ENCODE data around the gene TSPAN9.
A peak's percentile ranks its signal among the peaks of the same experiment; 100 is the strongest.

The TSPAN9 gene, protein sequence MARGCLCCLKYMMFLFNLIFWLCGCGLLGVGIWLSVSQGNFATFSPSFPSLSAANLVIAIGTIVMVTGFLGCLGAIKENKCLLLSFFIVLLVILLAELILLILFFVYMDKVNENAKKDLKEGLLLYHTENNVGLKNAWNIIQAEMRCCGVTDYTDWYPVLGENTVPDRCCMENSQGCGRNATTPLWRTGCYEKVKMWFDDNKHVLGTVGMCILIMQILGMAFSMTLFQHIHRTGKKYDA

DNA sequence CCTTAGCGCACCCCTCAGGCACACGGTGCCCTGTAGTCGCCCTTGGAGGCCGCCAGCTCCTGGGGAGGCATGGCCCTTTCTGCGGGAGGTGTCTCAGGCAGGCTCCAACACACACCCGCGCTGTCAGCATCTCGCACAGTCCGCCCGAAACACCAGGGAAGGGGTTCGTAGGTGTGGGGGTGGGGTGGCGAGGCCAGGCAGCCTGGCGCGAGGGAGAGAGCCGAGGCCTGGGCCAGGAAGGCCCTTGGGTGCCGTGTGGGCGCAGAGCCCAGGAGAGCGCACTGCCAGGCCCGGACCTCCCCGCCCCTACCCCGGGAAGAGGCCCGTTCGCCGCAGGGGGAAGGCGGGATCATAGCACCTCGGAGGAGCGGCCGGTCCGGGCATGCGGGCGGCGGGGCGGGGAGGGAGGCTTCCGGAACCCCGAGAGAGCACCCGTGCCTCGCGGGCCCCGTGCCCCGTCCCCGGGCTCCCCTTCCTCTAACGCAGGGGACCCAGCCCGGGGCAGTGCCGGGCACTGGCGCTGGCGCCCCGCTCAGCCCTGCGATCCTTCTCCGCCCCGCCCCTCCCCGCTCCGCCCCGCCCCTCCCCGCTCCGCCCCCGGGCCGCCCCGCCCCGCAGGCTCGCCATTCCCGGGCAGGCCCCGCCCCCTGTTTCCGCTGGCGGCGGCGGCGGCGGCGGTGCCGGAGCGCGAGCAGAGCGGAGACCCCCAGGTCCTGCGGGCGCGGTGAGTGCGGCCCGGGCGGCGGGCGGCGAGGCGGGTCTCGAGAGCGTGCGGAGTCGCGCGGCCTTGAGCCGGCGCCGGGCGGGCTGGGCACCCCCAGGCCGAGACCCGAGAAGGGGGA is at the start of gene TSPAN9:
TSS of gene TSPAN9 (plus strand) at position 650 of the 842 bp plus-strand sequence. CDS start 123,815 bp downstream, outside the sequence.
- in situ Hi-C loops (cut with MboI; ENCODE audit: low sequenced_read_pairs) = no loop called here
- peak; percentile 29 to 84 for DNase-seq (ENCODE audit: low spot score in 2 of 2)
- no peaks in the 10 kb centered on the region for H3K9me3 ChIP-seq
- no peaks in the 10 kb centered on the region for H3K36me3 ChIP-seq (replicated peaks)
- peak within 1 kb of the TSS; percentile 62 for H3K4me3 ChIP-seq
- peaks cover 12% of the 10 kb centered on the region for H3K4me1 ChIP-seq
- H3K27me3 ChIP-seq (ENCODE audit: low read depth) = no peaks in the 10 kb centered on the region

DNA sequence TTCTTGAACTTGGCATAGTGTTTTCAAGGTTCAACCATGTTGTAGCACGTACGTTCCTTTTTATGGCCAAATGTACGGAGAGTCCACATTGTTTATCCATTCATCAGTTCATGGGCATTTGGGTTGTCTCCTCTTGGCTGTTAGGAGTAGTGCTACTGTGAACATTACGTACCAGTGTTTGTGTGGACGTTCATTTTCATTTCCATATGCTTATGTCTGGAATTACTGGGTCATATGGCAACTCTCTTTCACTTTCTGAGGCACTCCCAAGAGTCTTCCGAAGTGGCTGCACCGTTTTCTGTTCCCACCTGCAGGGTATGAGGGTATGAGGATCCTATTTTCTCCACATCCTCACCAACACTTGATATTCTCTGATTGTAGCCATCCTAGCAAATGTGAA is 49.1 kb upstream of the TSPAN9 start:
- in situ Hi-C loops (cut with MboI; ENCODE audit: low sequenced_read_pairs) = no loop called here
- peaks cover 45% of the 10 kb centered on the region for H3K36me3 ChIP-seq (replicated peaks)
- H3K27me3 ChIP-seq (ENCODE audit: low read depth) = no peaks in the 10 kb centered on the region
- no peak overlapping the region for H3K4me3 ChIP-seq
- no peak for DNase-seq (ENCODE audit: low spot score in 2 of 2)
- H3K4me1 ChIP-seq = no peaks in the 10 kb centered on the region
- no peaks in the 10 kb centered on the region for H3K9me3 ChIP-seq

DNA sequence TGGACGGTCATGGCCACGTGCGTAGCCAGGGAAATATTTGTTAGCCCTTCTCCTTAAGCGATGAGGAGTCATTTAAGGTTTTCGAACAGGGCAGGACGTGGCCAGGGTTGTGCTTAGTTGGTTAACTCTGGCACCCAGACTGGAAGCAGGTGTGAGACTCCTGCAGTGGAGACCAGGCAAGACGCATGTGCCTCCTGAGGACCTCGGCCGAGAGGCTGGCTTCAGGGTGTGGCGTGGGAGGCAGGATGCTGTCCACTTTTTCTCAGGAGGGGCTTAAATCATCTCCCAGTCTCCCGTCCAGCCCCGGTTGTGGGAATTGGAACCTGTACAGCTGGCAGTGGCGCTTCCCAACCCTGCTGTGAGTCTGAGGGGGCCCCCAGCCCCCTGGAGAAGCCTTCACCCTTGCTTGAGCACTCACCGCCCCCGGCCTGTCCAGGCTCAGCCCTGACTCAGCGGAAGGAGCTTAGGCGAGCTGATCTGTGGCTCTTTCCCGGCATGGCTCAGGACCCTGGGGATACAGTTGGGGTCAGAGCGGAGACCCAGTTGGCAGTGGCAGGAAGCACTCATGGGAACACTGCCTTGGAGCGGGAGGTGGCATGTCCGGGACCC is 46.3 kb upstream of the TSPAN9 start:
- in situ Hi-C loops (cut with MboI; ENCODE audit: low sequenced_read_pairs) = no loop called here
- H3K4me3 ChIP-seq = no peak overlapping the region
- DNase-seq (ENCODE audit: low spot score in 2 of 2) = no peak
- H3K9me3 ChIP-seq = no peaks in the 10 kb centered on the region
- no peaks in the 10 kb centered on the region for H3K27me3 ChIP-seq (ENCODE audit: low read depth)
- peaks cover 2% of the 10 kb centered on the region; the same call in 1 of the 2 replicates for H3K4me1 ChIP-seq
- H3K36me3 ChIP-seq (replicated peaks) = peaks cover 37% of the 10 kb centered on the region

DNA sequence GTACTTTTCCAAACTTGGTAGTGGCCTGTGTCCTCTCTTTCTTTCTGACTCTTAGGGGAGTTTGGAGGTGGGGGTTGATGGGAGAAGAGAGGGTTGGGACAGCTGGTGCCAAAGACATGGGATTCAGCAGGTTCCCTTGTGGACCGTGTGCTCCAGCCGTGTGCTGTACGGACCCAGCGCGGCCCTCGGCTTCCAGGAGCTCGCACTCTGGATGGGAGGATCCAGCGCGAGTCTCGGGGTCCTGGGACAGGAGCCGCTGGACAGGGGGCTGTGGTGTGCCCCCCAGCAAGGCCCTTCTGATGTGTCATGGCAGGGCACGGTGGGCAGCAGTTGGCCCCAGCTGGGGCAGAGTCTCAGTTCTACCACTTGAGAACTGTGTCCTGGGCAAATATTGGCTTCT is 45.0 kb upstream of the TSPAN9 start:
- no peak overlapping the region for H3K4me3 ChIP-seq
- in situ Hi-C loops (cut with MboI; ENCODE audit: low sequenced_read_pairs) = no loop called here
- H3K36me3 ChIP-seq (replicated peaks) = peaks cover 32% of the 10 kb centered on the region
- DNase-seq (ENCODE audit: low spot score in 2 of 2) = no peak
- no peaks in the 10 kb centered on the region for H3K9me3 ChIP-seq
- peaks cover 4% of the 10 kb centered on the region; the same call in 1 of the 2 replicates for H3K4me1 ChIP-seq
- H3K27me3 ChIP-seq (ENCODE audit: low read depth) = no peaks in the 10 kb centered on the region

DNA sequence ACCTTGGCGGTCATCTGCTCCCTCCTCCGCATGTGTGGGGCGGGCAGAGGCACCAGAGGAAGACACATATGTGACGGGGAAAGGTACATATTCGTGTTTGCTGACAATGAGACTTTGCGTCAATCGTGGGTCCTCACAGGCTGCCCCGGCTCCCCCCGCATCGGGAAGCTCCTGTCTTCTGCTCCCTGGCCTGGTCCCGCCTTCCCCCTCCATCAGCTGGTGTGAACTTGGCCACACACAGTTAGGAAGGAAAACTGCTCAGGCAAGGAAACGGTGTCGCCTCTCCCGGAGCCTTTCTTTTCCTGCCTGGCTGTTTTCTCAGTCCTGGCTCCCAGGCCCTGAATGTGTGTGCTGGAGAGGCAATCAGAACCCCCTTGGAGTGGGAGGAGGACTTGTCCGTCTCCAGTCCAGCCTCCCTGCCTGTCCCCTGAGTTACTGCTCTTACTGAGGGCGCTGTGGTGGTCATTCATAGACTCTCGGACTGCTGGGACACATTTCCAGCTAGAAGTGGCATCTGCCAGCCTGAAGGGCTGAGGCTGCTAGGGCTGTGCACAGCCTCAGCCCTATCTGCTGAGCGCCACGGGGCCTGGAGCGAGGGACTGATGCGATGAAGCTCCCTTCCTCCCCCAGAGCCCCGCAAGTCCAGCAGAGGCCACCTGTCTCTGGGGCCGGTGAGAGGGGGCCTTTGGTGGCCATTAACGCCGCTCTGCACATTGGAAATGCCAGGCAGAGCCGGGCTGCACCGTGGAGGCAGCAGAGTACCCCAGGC is 44.2 kb upstream of the TSPAN9 start:
- Histone ChIP-seq H3K9me3 (no peaks in the 10 kb centered on the region), H3K27me3 (ENCODE audit: low read depth) (no peaks in the 10 kb centered on the region), H3K36me3 (replicated peaks) (peaks cover 37% of the 10 kb centered on the region), H3K4me1 (peaks cover 4% of the 10 kb centered on the region; the same call in 1 of the 2 replicates), H3K4me3 (no peak overlapping the region)
- in situ Hi-C loops (cut with MboI; ENCODE audit: low sequenced_read_pairs) = no loop called here
- DNase-seq (ENCODE audit: low spot score in 2 of 2) = no peak

DNA sequence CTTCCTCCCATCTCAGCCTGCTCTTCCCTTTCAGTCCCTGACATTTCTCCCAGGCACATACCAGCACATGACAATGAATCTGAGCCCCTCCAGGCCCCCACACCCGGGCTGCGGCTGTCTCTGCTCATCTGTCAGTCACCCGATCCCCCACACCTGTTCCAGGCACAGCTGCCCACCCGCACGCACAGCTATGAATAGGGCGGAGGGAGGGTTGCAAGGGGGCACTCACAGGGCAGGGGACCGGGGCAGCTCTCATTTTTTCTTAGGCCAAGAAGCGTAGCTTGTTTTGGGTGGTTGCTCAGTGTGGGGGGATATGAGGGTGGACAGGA is 43.7 kb upstream of the TSPAN9 start:
- no peak overlapping the region for H3K4me3 ChIP-seq
- no peaks in the 10 kb centered on the region for H3K9me3 ChIP-seq
- DNase-seq (ENCODE audit: low spot score in 2 of 2) = no peak
- peaks cover 4% of the 10 kb centered on the region; the same call in 1 of the 2 replicates for H3K4me1 ChIP-seq
- in situ Hi-C loops (cut with MboI; ENCODE audit: low sequenced_read_pairs) = no loop called here
- H3K27me3 ChIP-seq (ENCODE audit: low read depth) = no peaks in the 10 kb centered on the region
- H3K36me3 ChIP-seq (replicated peaks) = peaks cover 38% of the 10 kb centered on the region

DNA sequence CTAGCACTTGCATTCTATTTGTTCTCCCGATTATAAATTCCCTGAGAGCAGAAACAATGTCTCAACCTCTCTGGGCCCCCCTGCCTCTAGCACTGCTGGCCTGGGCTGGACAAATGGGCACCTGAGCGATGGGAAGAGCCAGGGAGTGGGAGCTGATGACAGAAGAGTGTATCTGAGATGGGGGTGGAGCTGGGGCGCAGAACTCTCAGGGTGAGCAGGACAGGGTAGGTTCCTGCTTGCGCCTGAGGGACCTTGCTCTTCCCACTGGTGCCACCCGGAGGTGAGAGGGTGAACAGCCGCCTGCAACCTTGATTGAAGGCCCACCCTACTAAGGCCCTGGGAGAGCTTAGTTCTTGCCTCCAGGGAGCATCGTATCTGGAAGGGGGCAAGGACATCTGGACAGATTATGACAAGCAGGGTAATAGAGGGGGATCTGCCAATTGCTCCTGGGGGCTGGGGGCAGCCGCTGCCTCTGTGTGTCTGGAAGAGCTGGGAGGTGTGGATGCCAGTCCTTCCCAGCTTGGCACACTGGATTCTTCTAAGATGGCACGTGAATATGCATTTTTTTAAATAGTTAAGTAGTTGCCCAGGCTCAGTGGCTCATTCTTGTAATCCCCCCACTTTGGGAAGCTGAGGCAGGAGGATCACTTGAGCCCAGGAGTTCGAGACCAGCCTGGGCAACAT is 43.0 kb upstream of the TSPAN9 start:
- H3K4me1 ChIP-seq = peaks cover 4% of the 10 kb centered on the region; the same call in 1 of the 2 replicates
- H3K4me3 ChIP-seq = no peak overlapping the region
- no peaks in the 10 kb centered on the region for H3K27me3 ChIP-seq (ENCODE audit: low read depth)
- in situ Hi-C loops (cut with MboI; ENCODE audit: low sequenced_read_pairs) = no loop called here
- H3K36me3 ChIP-seq (replicated peaks) = peaks cover 43% of the 10 kb centered on the region
- no peaks in the 10 kb centered on the region for H3K9me3 ChIP-seq
- DNase-seq (ENCODE audit: low spot score in 2 of 2) = peak; percentile 40 to 83

DNA sequence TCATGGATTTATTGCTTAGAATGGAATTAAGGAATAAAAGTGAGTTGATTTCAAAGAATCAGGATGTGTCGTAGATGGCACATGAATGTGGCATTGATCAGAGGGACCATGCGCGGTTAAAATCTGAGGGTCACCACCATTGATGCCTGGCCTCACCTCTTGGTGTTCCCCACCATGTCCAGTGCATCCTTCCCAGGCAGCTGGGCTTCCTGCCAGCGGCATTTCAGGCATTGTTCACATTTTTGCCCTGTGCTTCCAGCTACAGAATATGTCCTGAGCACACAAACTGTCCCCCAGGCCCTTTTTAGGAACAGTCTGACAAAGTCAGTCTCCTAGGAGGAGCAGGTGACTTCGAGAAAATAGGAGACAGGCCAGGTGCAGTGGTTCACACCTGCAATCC is 42.0 kb upstream of the TSPAN9 start:
- Histone ChIP-seq H3K36me3 (replicated peaks) (peaks cover 44% of the 10 kb centered on the region), H3K4me1 (peaks cover 4% of the 10 kb centered on the region; the same call in 1 of the 2 replicates), H3K27me3 (ENCODE audit: low read depth) (no peaks in the 10 kb centered on the region), H3K9me3 (no peaks in the 10 kb centered on the region), H3K4me3 (no peak overlapping the region)
- in situ Hi-C loops (cut with MboI; ENCODE audit: low sequenced_read_pairs) = no loop called here
- DNase-seq (ENCODE audit: low spot score in 2 of 2) = no peak

DNA sequence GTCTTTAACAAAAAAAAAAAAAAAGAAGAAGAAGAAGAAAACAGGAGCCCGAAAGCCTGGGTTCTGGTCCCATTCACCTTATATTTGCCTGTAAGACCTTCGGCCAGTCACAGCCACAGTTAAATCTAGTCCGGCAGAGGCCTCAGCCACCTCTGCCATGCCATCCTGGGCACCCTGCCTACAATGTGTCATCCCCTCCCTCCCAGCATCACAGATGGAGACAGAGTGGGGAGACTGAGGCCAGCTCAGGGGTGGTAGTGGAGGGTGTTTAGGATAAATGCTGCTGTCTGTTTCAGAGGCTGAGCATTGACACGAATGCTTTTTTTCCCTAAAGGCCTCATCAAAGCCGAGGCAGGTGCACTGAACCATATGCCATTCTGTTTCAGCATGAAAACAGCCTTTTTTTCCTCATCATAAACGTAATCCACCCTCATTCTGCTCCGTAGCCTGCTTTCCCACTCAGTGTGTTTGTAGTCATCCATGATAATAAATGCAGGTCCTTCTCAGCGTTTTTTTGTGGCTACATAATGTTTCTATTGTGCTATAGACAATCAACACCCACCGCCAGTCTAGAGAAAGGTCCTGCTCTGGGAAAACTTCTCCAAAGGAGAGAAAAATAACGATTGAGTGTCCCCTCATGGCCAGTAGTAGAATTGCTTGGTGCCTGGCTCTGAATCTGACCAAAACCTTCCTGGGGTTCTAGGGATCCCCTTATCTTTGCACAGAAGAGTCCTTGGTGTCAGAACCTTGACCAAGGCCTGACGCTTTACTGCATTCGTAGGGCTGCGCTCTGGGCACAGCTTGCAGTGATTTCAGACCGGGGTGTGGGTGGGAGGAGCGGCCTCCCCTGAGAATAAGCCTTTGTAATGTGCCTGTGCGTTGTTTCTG is 41.1 kb upstream of the TSPAN9 start:
- peaks cover 48% of the 10 kb centered on the region for H3K36me3 ChIP-seq (replicated peaks)
- H3K4me1 ChIP-seq = peaks cover 4% of the 10 kb centered on the region; the same call in 1 of the 2 replicates
- in situ Hi-C loops (cut with MboI; ENCODE audit: low sequenced_read_pairs) = no loop called here
- H3K9me3 ChIP-seq = no peaks in the 10 kb centered on the region
- peak; percentile 36 to 49 for DNase-seq (ENCODE audit: low spot score in 2 of 2)
- H3K4me3 ChIP-seq = no peak overlapping the region
- H3K27me3 ChIP-seq (ENCODE audit: low read depth) = no peaks in the 10 kb centered on the region

DNA sequence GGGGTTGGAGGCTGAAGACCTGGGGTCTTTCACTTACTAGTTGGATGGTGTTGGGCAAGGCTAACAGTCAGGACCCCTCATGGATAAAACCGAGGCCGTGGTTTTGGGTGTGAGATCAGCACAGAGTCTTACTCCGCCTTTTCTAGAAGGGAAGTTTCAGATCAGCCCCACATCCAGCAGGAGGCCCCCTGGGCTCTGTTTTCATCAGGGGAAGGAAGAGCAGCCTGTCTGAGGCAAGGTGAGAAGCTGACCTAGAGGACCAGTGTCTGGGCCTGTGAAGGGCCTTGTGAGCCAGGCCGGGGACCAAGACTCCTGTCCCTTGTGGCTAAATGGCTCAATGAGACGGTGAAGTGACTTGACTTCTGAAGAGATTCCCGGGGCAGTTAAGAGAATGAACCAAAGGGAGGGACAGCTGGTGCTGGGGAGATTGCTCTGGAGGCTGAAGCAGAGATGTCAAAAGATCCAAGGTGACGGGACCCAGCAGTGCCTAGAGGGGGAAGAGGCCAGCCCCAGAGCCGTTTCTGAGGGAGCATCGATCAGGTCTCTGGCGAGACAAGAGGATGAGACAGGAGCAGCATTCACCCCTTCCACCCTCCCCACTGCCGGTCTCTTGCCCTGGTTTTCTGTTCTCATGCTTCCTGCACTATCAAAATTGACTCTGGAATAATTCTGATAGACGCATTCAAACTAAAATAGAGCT is 40.1 kb upstream of the TSPAN9 start:
- Histone ChIP-seq H3K27me3 (ENCODE audit: low read depth) (no peaks in the 10 kb centered on the region), H3K4me1 (peaks cover 4% of the 10 kb centered on the region; the same call in 1 of the 2 replicates), H3K36me3 (replicated peaks) (peaks cover 46% of the 10 kb centered on the region), H3K4me3 (no peak overlapping the region), H3K9me3 (no peaks in the 10 kb centered on the region)
- DNase-seq (ENCODE audit: low spot score in 2 of 2) = no peak
- in situ Hi-C loops (cut with MboI; ENCODE audit: low sequenced_read_pairs) = no loop called here

DNA sequence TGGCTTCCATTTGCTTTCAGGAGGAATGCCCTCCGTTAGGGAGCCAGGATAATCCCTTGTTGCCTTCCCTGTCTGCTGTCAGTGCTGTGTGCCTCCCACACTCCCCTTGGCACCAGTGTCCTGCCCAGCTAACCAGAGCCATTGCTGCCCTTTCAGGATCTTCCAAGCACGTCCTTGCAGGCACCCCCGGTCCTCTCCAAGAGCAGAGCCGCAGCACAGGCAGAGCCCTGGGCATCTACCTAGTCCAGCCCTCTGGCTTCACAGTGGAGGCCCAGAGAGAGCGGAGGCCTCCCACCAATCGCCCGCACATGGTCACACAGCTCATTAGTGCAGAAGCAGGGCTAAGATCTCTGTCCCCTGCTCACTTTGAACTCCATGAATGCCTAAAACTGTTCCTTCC is 39.0 kb upstream of the TSPAN9 start:
- in situ Hi-C loops (cut with MboI; ENCODE audit: low sequenced_read_pairs) = no loop called here
- DNase-seq (ENCODE audit: low spot score in 2 of 2) = no peak
- peaks cover 4% of the 10 kb centered on the region; the same call in 1 of the 2 replicates for H3K4me1 ChIP-seq
- peaks cover 50% of the 10 kb centered on the region for H3K36me3 ChIP-seq (replicated peaks)
- H3K4me3 ChIP-seq = no peak overlapping the region
- no peaks in the 10 kb centered on the region for H3K9me3 ChIP-seq
- H3K27me3 ChIP-seq (ENCODE audit: low read depth) = no peaks in the 10 kb centered on the region

Measured in HAP-1 (cell line).